Measurements from ENCODE around the gene CNKSR1.

The CNKSR1 gene

GRCh38 chr1:26182383-26182696 lies 5.0 kb downstream of the CNKSR1 start:
- DNase-seq (ENCODE audit: low read depth in 1 of 2, low spot score in 1 of 2) = no peak

- no peak for DNase-seq (ENCODE audit: low read depth in 1 of 2, low spot score in 1 of 2)
These were observed 6.8 kb downstream of the CNKSR1 start for GRCh38 chr1:26184086-26184485.

GRCh38 chr1:26184883-26185282 lies 7.6 kb downstream of the CNKSR1 start:
- DNase-seq (ENCODE audit: low read depth in 1 of 2, low spot score in 1 of 2) = no peak

- DNase-seq (ENCODE audit: low read depth in 1 of 2, low spot score in 1 of 2) = no peak
These were observed 10.6 kb downstream of the CNKSR1 start for GRCh38 chr1:26187882-26188281.

GRCh38 chr1:26188477-26188876 lies 11.2 kb downstream of the CNKSR1 start:
- DNase-seq (ENCODE audit: low read depth in 1 of 2, low spot score in 1 of 2) = no peak

GRCh38 chr1:26189331-26189730 lies 12.0 kb downstream of the CNKSR1 start:
- DNase-seq (ENCODE audit: low read depth in 1 of 2, low spot score in 1 of 2) = no peak

- no peak for DNase-seq (ENCODE audit: low read depth in 1 of 2, low spot score in 1 of 2)
These were observed 12.5 kb downstream of the CNKSR1 start for GRCh38 chr1:26189751-26190275.

GRCh38 chr1:26190373-26190987 lies 13.2 kb downstream of the CNKSR1 start, which contains the start of gene CATSPER4:
Gene CATSPER4 (plus strand): TSS chr1:26190602. CDS start chr1:26190628, 26 bp downstream.
- no peak for DNase-seq (ENCODE audit: low read depth in 1 of 2, low spot score in 1 of 2)

GRCh38 chr1:26191739-26192138 lies 14.4 kb downstream of the CNKSR1 start:
- no peak for DNase-seq (ENCODE audit: low read depth in 1 of 2, low spot score in 1 of 2)

GRCh38 chr1:26195805-26196204 lies 18.5 kb downstream of the CNKSR1 start:
- DNase-seq (ENCODE audit: low read depth in 1 of 2, low spot score in 1 of 2) = no peak

- DNase-seq (ENCODE audit: low read depth in 1 of 2, low spot score in 1 of 2) = no peak
These were observed 20.0 kb downstream of the CNKSR1 start for GRCh38 chr1:26197301-26197700.

- DNase-seq (ENCODE audit: low read depth in 1 of 2, low spot score in 1 of 2) = no peak
These were observed 20.5 kb downstream of the CNKSR1 start for GRCh38 chr1:26197813-26198212.

GRCh38 chr1:26200413-26200812 lies 23.1 kb downstream of the CNKSR1 start:
- DNase-seq (ENCODE audit: low read depth in 1 of 2, low spot score in 1 of 2) = no peak

GRCh38 chr1:26203642-26204318 lies 26.5 kb downstream of the CNKSR1 start:
- no peak for DNase-seq (ENCODE audit: low read depth in 1 of 2, low spot score in 1 of 2)

GRCh38 chr1:26210147-26210870 lies 33.0 kb downstream of the CNKSR1 start:
- DNase-seq (ENCODE audit: low read depth in 1 of 2, low spot score in 1 of 2) = no peak

GRCh38 chr1:26212726-26213125 lies 35.4 kb downstream of the CNKSR1 start:
- DNase-seq (ENCODE audit: low read depth in 1 of 2, low spot score in 1 of 2) = no peak

- DNase-seq (ENCODE audit: low read depth in 1 of 2, low spot score in 1 of 2) = no peak
These were observed 36.1 kb downstream of the CNKSR1 start for GRCh38 chr1:26213335-26213905.

- DNase-seq (ENCODE audit: low read depth in 1 of 2, low spot score in 1 of 2) = no peak
These were observed 38.0 kb downstream of the CNKSR1 start for GRCh38 chr1:26215246-26215645.

GRCh38 chr1:26218906-26219494 lies 41.7 kb downstream of the CNKSR1 start:
- DNase-seq (ENCODE audit: low read depth in 1 of 2, low spot score in 1 of 2) = no peak

- DNase-seq (ENCODE audit: low read depth in 1 of 2, low spot score in 1 of 2) = no peak
These were observed 43.1 kb downstream of the CNKSR1 start for GRCh38 chr1:26220199-26220912.

GRCh38 chr1:26221094-26221493 lies 43.8 kb downstream of the CNKSR1 start:
- DNase-seq (ENCODE audit: low read depth in 1 of 2, low spot score in 1 of 2) = no peak

Data from activated T-helper 1 cell treated with anti-CD3 and anti-CD28 coated beads, Interleukin-2, amount 50 U/mL, for 16 hours (primary cell).